Mesenchymal stem cell (in vitro differentiated cells and primary cell): ENCODE results near the gene MBD2.
"Not testable (repeated sequence)": the region's sequence is repeated elsewhere in the genome, so short reads cannot be mapped to it uniquely, and the experiment has no call there.

ENCODE experiments used
- DNase-seq: peaks from one replicate; pipeline ENCODE4 v3.0.0-alpha.2; 2013
- H2AFZ ChIP-seq: one replicate; pipeline ENCODE4 v1.6.1; 2013; ENCODE audit warnings: low read depth, mild to moderate bottlenecking, control low read depth, inconsistent platforms, low read length, moderate library complexity
- H2AK5ac ChIP-seq: 2 replicates; pipeline ENCODE4 v1.6.1; 2013; ENCODE audit warnings: low read length, moderate library complexity, mild to moderate bottlenecking, inconsistent platforms; ENCODE audit not compliant: severe bottlenecking
- H2BK120ac ChIP-seq: one replicate; pipeline ENCODE4 v1.6.1; 2013; ENCODE audit warnings: low read depth, mild to moderate bottlenecking, inconsistent platforms, low read length, moderate library complexity
- H2BK12ac ChIP-seq, 2 experiments: one replicate each; pipeline ENCODE4 v1.6.1; 2013; ENCODE audit warnings: inconsistent platforms in 2 of 2, low read length in 2 of 2, mild to moderate bottlenecking in 2 of 2, moderate library complexity in 2 of 2, control low read depth in 1 of 2
- H2BK15ac ChIP-seq: one replicate; pipeline ENCODE4 v1.6.1; 2013; ENCODE audit warnings: mild to moderate bottlenecking, low read depth, inconsistent platforms; ENCODE audit not compliant: poor library complexity, severe bottlenecking
- H2BK5ac ChIP-seq: 2 replicates; pipeline ENCODE4 v1.6.1; 2013; ENCODE audit warnings: low read depth, mild to moderate bottlenecking, low read length, control low read depth, inconsistent platforms; ENCODE audit not compliant: poor library complexity, severe bottlenecking
- H3K14ac ChIP-seq, 2 experiments: one replicate each; pipeline ENCODE4 v1.6.1; 2013; ENCODE audit warnings: inconsistent platforms in 2 of 2, low read length in 2 of 2, control low read depth in 1 of 2, mild to moderate bottlenecking in 1 of 2, moderate library complexity in 1 of 2
- H3K18ac ChIP-seq, 2 experiments: one replicate each; pipeline ENCODE4 v1.6.1; 2013; ENCODE audit warnings: inconsistent platforms in 2 of 2, low read length in 2 of 2, control low read depth in 1 of 2, low read depth in 1 of 2, mild to moderate bottlenecking in 1 of 2
- H3K23ac ChIP-seq, 2 experiments: one replicate each; pipeline ENCODE4 v1.6.1; 2013; ENCODE audit warnings: inconsistent platforms in 2 of 2, low read length in 2 of 2, mild to moderate bottlenecking in 2 of 2, moderate library complexity in 2 of 2, control low read depth in 1 of 2
- H3K27ac ChIP-seq: 2 replicates; pipeline ENCODE4 v1.5.1; 2013; ENCODE audit warnings: mild to moderate bottlenecking, moderate library complexity, low read length, control low read depth, inconsistent platforms; ENCODE audit not compliant: poor library complexity, severe bottlenecking
- H3K27me3 ChIP-seq, 2 experiments: 2 replicates each; pipeline versions ENCODE4 v1.6.1 to v1.7.0; 2013; ENCODE audit warnings: low read length in 2 of 2, mild to moderate bottlenecking in 2 of 2, moderate library complexity in 2 of 2, control low read depth in 1 of 2, inconsistent platforms in 1 of 2; ENCODE audit not compliant: control insufficient read depth in 1 of 2, insufficient read depth in 1 of 2
- H3K36me3 ChIP-seq, 2 experiments: 2 replicates each; pipeline versions ENCODE4 v1.6.1 to v1.7.0; 2013; ENCODE audit warnings: low read length in 2 of 2, control low read depth in 1 of 2, inconsistent platforms in 1 of 2, low read depth in 1 of 2, mild to moderate bottlenecking in 1 of 2; ENCODE audit not compliant: insufficient read depth in 2 of 2, control insufficient read depth in 1 of 2
- H3K4ac ChIP-seq, 2 experiments: one replicate each; pipeline ENCODE4 v1.6.1; 2013; ENCODE audit warnings: inconsistent platforms in 2 of 2, low read length in 2 of 2, mild to moderate bottlenecking in 2 of 2, moderate library complexity in 2 of 2, control low read depth in 1 of 2, low read depth in 1 of 2
- H3K4me1 ChIP-seq: 2 replicates; pipeline ENCODE4 v1.6.1; 2013; ENCODE audit warnings: low read depth, low read length, control low read depth; ENCODE audit not compliant: control insufficient read depth, insufficient read depth
- H3K4me2 ChIP-seq: 2 replicates; pipeline ENCODE4 v1.6.1; 2013; ENCODE audit warnings: low read length, mild to moderate bottlenecking, inconsistent platforms; ENCODE audit not compliant: poor library complexity, severe bottlenecking
- H3K4me3 ChIP-seq, 2 experiments: 2 replicates each; pipeline versions ENCODE4 v1.5.1 to v1.7.0; 2013; ENCODE audit warnings: low read length in 2 of 2, mild to moderate bottlenecking in 2 of 2, control low read depth in 1 of 2, low read depth in 1 of 2; ENCODE audit not compliant: insufficient read depth in 1 of 2
- H3K79me1 ChIP-seq: replicated peaks from 2 replicates; pipeline ENCODE4 v1.6.1; 2013; ENCODE audit warnings: mild to moderate bottlenecking, control low read depth, low read length, inconsistent platforms; ENCODE audit not compliant: poor library complexity, severe bottlenecking
- H3K9ac ChIP-seq: 2 replicates; pipeline ENCODE4 v1.7.0; 2013; ENCODE audit warnings: mild to moderate bottlenecking, low read length, moderate library complexity
- H3K9me3 ChIP-seq: 2 replicates; pipeline ENCODE4 v1.7.0; 2013; ENCODE audit warnings: mild to moderate bottlenecking, low read length; ENCODE audit not compliant: control insufficient read depth
- H4K8ac ChIP-seq: one replicate; pipeline ENCODE4 v1.6.1; 2013; ENCODE audit warnings: inconsistent platforms, mild to moderate bottlenecking, low read length, moderate library complexity
- H4K91ac ChIP-seq: one replicate; pipeline ENCODE4 v1.6.1; 2013; ENCODE audit warnings: mild to moderate bottlenecking, low read length, inconsistent platforms
- WGBS: methylation state at CpG from one replicate; pipeline ENCODE4 v1.1.7; 2013; ENCODE audit warnings: mixed read lengths; 5-methylcytosine and 5-hydroxymethylcytosine counted together

MBD2 gene

DNA sequence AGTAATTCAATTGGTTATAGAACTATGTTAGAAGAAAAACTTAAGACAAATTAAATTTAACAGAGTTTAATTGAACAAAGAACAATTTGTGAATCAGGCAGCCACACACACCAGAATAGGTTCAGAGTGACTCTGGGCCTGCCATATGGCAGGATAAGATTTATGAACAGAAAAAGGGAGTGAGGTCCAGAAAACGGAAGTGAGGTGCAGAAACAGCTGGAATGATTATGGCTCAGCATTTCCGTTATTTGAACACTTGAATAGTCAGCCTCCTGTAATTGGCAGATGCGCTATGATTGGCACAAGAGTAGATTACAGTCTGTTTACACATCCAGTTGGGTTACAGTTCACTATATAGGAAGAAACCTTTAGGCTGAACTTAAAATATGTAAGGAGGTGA, 99.0 kb downstream of the MBD2 start:
- Histone ChIP-seq H3K36me3 (no peaks in the 10 kb centered on the region), H3K79me1 (no peaks in the 10 kb centered on the region), H3K4me3 (no peak overlapping the region), H2AK5ac (no peak overlapping the region), H2BK5ac (no peak overlapping the region), H3K27ac (no peak overlapping the region), H2BK120ac (no peak overlapping the region), H2BK12ac (no peak overlapping the region), H2AFZ (no peak overlapping the region), H4K91ac (no peak overlapping the region), H2BK15ac (no peak overlapping the region), H3K4ac (no peak overlapping the region), H4K8ac (no peak overlapping the region), H3K4me2 (no peak overlapping the region), H3K9ac (no peak overlapping the region), H3K9me3 (no peaks in the 10 kb centered on the region), H3K23ac (no peak overlapping the region), H3K14ac (no peak overlapping the region), H3K4me1 (no peaks in the 10 kb centered on the region), H3K18ac (no peak overlapping the region), H3K27me3 (no peaks in the 10 kb centered on the region)
- no peak for DNase-seq
- WGBS = 95% methylated on average over 3 of the region's 3 CpGs

GRCh38 chr18:54123720-54124440, 100.6 kb downstream of the MBD2 start:
- peak overlapping the region in 1 of 2 experiments; percentile 19 for H2BK12ac ChIP-seq
- H3K4me3 ChIP-seq, H3K9ac ChIP-seq, H4K91ac ChIP-seq, H3K79me1 ChIP-seq, H4K8ac ChIP-seq, H3K4me1 ChIP-seq, H3K23ac ChIP-seq, H2AFZ ChIP-seq, H3K27me3 ChIP-seq, H2BK120ac ChIP-seq, H3K9me3 ChIP-seq, H3K36me3 ChIP-seq, H2BK15ac ChIP-seq, H2BK5ac ChIP-seq, H3K27ac ChIP-seq, H2AK5ac ChIP-seq, H3K4me2 ChIP-seq, H3K4ac ChIP-seq, H3K14ac ChIP-seq, H3K18ac ChIP-seq: not testable (repeated sequence)
- WGBS = 56% methylated on average over 1 of the region's 4 CpGs
- DNase-seq = peak; percentile 49

DNA sequence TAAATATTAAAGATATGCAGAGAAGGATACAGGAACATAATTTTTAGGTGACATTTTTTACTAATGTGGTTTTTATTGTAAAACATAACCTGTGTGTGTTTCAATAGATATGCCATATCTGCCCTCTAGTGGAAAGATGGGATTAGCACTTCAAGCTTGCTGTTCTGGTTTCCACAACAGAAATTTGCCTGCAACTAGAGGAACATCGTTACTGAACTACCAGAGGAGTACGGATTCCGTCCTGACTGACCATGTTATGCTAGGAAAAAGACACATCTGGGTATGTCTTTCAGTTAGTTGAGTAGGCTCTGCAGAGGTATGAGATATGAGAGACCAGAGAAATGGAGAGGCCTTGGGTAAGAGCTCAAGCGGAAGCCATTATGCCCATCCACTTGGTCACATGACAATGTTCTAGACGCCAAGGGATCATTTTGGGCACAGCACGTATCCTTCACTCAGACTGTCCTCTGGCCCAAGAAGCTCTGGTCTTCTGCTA, 104.9 kb downstream of the MBD2 start:
- peak overlapping the region; percentile 67 for H3K9ac ChIP-seq
- H2BK15ac ChIP-seq = no peak overlapping the region
- no peak overlapping the region for H3K4ac ChIP-seq
- H3K27ac ChIP-seq = no peak overlapping the region
- peak; percentile 60 for DNase-seq
- H3K36me3 ChIP-seq = no peaks in the 10 kb centered on the region
- no peak overlapping the region for H2BK120ac ChIP-seq
- no peaks in the 10 kb centered on the region for H3K27me3 ChIP-seq
- no peaks in the 10 kb centered on the region for H3K9me3 ChIP-seq
- H3K18ac ChIP-seq = no peak overlapping the region
- no peak overlapping the region for H3K23ac ChIP-seq
- no peak overlapping the region for H3K4me3 ChIP-seq
- H2AK5ac ChIP-seq = no peak overlapping the region
- H3K4me2 ChIP-seq = no peak overlapping the region
- no peak overlapping the region for H4K91ac ChIP-seq
- no peak overlapping the region for H3K14ac ChIP-seq
- H4K8ac ChIP-seq = no peak overlapping the region
- H3K79me1 ChIP-seq = no peaks in the 10 kb centered on the region
- no peak overlapping the region for H2BK12ac ChIP-seq
- H2BK5ac ChIP-seq = no peak overlapping the region
- H3K4me1 ChIP-seq = no peaks in the 10 kb centered on the region
- 50% methylated on average over 6 of the region's 6 CpGs for WGBS
- no peak overlapping the region for H2AFZ ChIP-seq

- no peak for DNase-seq
Measured at GRCh38 chr18:54117853-54118773, 106.4 kb downstream of the MBD2 start.

More at GRCh38 chr18:54117853-54118773, 106.4 kb downstream of the MBD2 start:
- Histone ChIP-seq H3K9ac (no peak overlapping the region), H2BK5ac (no peak overlapping the region), H3K4ac (no peak overlapping the region), H3K9me3 (no peaks in the 10 kb centered on the region), H3K4me2 (no peak overlapping the region), H3K27ac (no peak overlapping the region), H2BK15ac (no peak overlapping the region), H2BK12ac (no peak overlapping the region), H3K4me1 (no peaks in the 10 kb centered on the region), H4K8ac (no peak overlapping the region), H3K14ac (no peak overlapping the region), H2AFZ (no peak overlapping the region), H3K4me3 (no peak overlapping the region), H3K79me1 (no peaks in the 10 kb centered on the region), H2AK5ac (no peak overlapping the region), H3K18ac (no peak overlapping the region), H3K36me3 (no peaks in the 10 kb centered on the region), H3K27me3 (no peaks in the 10 kb centered on the region), H2BK120ac (no peak overlapping the region), H3K23ac (no peak overlapping the region), H4K91ac (no peak overlapping the region)
- 84% methylated on average over 8 of the region's 9 CpGs for WGBS
